ENCODE measurements around the gene DAPP1.

DNA sequence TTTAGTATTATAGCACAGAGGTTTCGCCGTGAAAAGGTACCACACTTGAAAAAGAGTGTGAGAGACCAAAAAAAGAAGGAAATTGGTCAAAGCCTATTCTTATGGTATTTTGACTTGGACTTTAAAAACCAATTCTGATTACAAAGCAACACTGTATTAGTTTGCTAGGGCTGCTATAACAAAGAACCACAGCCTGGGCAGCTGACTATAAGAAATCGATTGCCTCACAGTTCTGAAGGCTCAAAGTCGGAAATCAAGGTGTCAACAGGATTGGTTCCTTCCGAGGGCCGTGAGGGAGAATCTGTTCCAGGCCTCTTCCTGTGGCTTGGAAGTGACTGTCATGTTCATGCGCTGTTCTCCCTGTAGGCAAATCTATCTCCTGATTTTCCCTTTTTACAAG, 17.9 kb downstream of the DAPP1 start:
- no peak for TF ChIP-seq POLR2A (IDR thresholded peaks at IDR 0.05)
- TF ChIP-seq POLR2AphosphoS5 (IDR thresholded peaks at IDR 0.05) = no peak
- TF ChIP-seq, protein P1, sequence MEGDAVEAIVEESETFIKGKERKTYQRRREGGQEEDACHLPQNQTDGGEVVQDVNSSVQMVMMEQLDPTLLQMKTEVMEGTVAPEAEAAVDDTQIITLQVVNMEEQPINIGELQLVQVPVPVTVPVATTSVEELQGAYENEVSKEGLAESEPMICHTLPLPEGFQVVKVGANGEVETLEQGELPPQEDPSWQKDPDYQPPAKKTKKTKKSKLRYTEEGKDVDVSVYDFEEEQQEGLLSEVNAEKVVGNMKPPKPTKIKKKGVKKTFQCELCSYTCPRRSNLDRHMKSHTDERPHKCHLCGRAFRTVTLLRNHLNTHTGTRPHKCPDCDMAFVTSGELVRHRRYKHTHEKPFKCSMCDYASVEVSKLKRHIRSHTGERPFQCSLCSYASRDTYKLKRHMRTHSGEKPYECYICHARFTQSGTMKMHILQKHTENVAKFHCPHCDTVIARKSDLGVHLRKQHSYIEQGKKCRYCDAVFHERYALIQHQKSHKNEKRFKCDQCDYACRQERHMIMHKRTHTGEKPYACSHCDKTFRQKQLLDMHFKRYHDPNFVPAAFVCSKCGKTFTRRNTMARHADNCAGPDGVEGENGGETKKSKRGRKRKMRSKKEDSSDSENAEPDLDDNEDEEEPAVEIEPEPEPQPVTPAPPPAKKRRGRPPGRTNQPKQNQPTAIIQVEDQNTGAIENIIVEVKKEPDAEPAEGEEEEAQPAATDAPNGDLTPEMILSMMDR (IDR thresholded peaks at IDR 0.05) = no peak
